Lower leg skin (tissue), 4 donors: Measurements from ENCODE around the gene BBS4. TPM values are rescaled to one million over a fixed set of nuclear protein-coding genes. Genes with fewer than 3 reads are reported as not detected.

Source experiments
- DNase-seq, 2 donors: peaks; one replicate each; pipeline ENCODE4 v3.0.0-alpha.2; 2019; ENCODE audit warnings: low spot score in 2 of 2
- H3K4me3 ChIP-seq: fragments of 200-600 bp; sonication (generic); 2 replicates; pipeline ENCODE4 v1.5.1; 2017; ENCODE audit warnings: mild to moderate bottlenecking, low read depth; ENCODE audit not compliant: poor library complexity, severe bottlenecking
- CTCF ChIP-seq, 3 donors: fragments of 450-650 bp; IDR thresholded peaks; one replicate each; pipeline ENCODE4 v1.5.1; 2016; ENCODE audit warnings: antibody characterized with exemption in 3 of 3, mild to moderate bottlenecking in 3 of 3, moderate library complexity in 2 of 3
- POLR2A ChIP-seq, 2 donors: fragments of 450-650 bp; IDR thresholded peaks; one replicate each; pipeline ENCODE4 v1.6.1; 2016 to 2017; ENCODE audit warnings: antibody characterized with exemption in 2 of 2, mild to moderate bottlenecking in 1 of 2, moderate library complexity in 1 of 2
- WGBS, 2 donors: methylation state at CpG; one replicate each; pipeline ENCODE4 v1.1.5; 2018; 5-methylcytosine and 5-hydroxymethylcytosine counted together
- intact Hi-C: fragments of 100-400 bp; cut with DNase I; formaldehyde crosslinking; loops from one replicate; pipeline ENCODE4 v1.15.0; 2023; ENCODE audit warnings: low total_unique reads
- total RNA-seq, 4 donors: library from RNA; depleted of rRNA; stranded (reverse); fragments of >200 nt; gene quantifications; one replicate each; pipeline ENCODE4 v1.1.0, GENCODE V29; 2016

BBS4 gene
- total RNA-seq, 4 donors from 2014 or later = 11.4 to 13.9 (median 11.6) TPM

- TF ChIP-seq POLR2A (IDR thresholded peaks at IDR 0.05) = no peak
- 0 to 1% methylated on average over 34 to 47 of the region's 52 CpGs for WGBS, 2 donors
- intact Hi-C loops = no loop called here
- peak overlapping the region; percentile 96 for H3K4me3 ChIP-seq
- peak; percentile 40 to 92 for DNase-seq
Measured at GRCh38 chr15:72783004-72783639, 97.1 kb downstream of the BBS4 start.

GRCh38 chr15:72783640-72784455, 97.8 kb downstream of the BBS4 start, which contains the start of gene ADPGK:
ADPGK (minus strand) TSS chr15:72783758; CDS start chr15:72783691, 67 bp downstream.
- H3K4me3 ChIP-seq = peak within 1 kb of the TSS; percentile 96
- TF ChIP-seq POLR2A (IDR thresholded peaks at IDR 0.05) = peak in 1 of 2 donors; percentile 6
- TF ChIP-seq CTCF (IDR thresholded peaks at IDR 0.05) = no peak
- 0 to 1% methylated on average over 41 to 54 of the region's 68 CpGs for WGBS, 2 donors
- peak; percentile 86 to 98 for DNase-seq
- intact Hi-C loops = no loop called here

- H3K4me3 ChIP-seq = no peak overlapping the region
- DNase-seq = no peak
- 42 to 43% methylated on average over 7 of the region's 7 CpGs for WGBS, 2 donors
- TF ChIP-seq POLR2A (IDR thresholded peaks at IDR 0.05) = no peak
- TF ChIP-seq CTCF (IDR thresholded peaks at IDR 0.05) = no peak
- intact Hi-C loops = no loop called here
Measured at GRCh38 chr15:72784456-72784876, 98.5 kb downstream of the BBS4 start.

GRCh38 chr15:72785432-72785831, 99.4 kb downstream of the BBS4 start:
- no peak for DNase-seq
- WGBS, 2 donors = 52 to 63% methylated on average over 4 of the region's 4 CpGs
- TF ChIP-seq POLR2A (IDR thresholded peaks at IDR 0.05) = no peak
- TF ChIP-seq CTCF (IDR thresholded peaks at IDR 0.05) = no peak
- intact Hi-C loops = no loop called here
- no peak overlapping the region for H3K4me3 ChIP-seq

GRCh38 chr15:72785841-72786240, 99.8 kb downstream of the BBS4 start:
- DNase-seq = no peak
- WGBS, 2 donors = 81 to 86% methylated on average over 2 of the region's 2 CpGs
- intact Hi-C loops = no loop called here
- H3K4me3 ChIP-seq = no peak overlapping the region
- TF ChIP-seq POLR2A (IDR thresholded peaks at IDR 0.05) (no peak), CTCF (IDR thresholded peaks at IDR 0.05) (no peak)

- intact Hi-C loops = no loop called here
- WGBS, 2 donors = 74 to 84% methylated on average over 4 of the region's 4 CpGs
Measured at GRCh38 chr15:72786242-72786641, 100.2 kb downstream of the BBS4 start.

More at GRCh38 chr15:72786242-72786641, 100.2 kb downstream of the BBS4 start:
- H3K4me3 ChIP-seq = no peak overlapping the region
- no peak for TF ChIP-seq POLR2A (IDR thresholded peaks at IDR 0.05)
- no peak for TF ChIP-seq CTCF (IDR thresholded peaks at IDR 0.05)
- peak in 1 of 2 donors; percentile 71 for DNase-seq
